PFSK-1 (cell line): Measurements from ENCODE around the gene OSER1.

Experiments
- FOXP2 ChIP-seq: optimal IDR thresholded peaks from 2 replicates; pipeline ENCODE3; 2011; ENCODE audit warnings: borderline replicate concordance, control low read depth, inconsistent platforms; ENCODE audit not compliant: insufficient read depth; ENCODE audit errors: extremely low read length, extremely low read depth
- POLR2AphosphoS5 ChIP-seq: IDR thresholded peaks from 2 replicates; pipeline ENCODE4 v1.6.1; 2012; ENCODE audit warnings: low read depth, mild to moderate bottlenecking, control low read depth, low read length, moderate library complexity
- REST ChIP-seq, 2 experiments: IDR thresholded peaks; 2 replicates each; pipeline versions ENCODE4 v1.6.1 to v1.8.0; 2011 to 2012; ENCODE audit warnings: low read depth in 2 of 2, low read length in 2 of 2, control low read depth in 1 of 2, inconsistent platforms in 1 of 2, mild to moderate bottlenecking in 1 of 2, moderate library complexity in 1 of 2; ENCODE audit not compliant: insufficient read depth in 1 of 2
- SIN3A ChIP-seq: IDR thresholded peaks from 2 replicates; pipeline ENCODE4 v1.6.1; 2012; ENCODE audit warnings: mild to moderate bottlenecking, low read length, moderate library complexity, borderline replicate concordance; ENCODE audit not compliant: insufficient read depth
- TAF1 ChIP-seq: IDR thresholded peaks from 2 replicates; pipeline ENCODE4 v1.6.1; 2012; ENCODE audit warnings: low read length, control low read depth, borderline replicate concordance; ENCODE audit not compliant: insufficient read depth

The OSER1 gene

DNA sequence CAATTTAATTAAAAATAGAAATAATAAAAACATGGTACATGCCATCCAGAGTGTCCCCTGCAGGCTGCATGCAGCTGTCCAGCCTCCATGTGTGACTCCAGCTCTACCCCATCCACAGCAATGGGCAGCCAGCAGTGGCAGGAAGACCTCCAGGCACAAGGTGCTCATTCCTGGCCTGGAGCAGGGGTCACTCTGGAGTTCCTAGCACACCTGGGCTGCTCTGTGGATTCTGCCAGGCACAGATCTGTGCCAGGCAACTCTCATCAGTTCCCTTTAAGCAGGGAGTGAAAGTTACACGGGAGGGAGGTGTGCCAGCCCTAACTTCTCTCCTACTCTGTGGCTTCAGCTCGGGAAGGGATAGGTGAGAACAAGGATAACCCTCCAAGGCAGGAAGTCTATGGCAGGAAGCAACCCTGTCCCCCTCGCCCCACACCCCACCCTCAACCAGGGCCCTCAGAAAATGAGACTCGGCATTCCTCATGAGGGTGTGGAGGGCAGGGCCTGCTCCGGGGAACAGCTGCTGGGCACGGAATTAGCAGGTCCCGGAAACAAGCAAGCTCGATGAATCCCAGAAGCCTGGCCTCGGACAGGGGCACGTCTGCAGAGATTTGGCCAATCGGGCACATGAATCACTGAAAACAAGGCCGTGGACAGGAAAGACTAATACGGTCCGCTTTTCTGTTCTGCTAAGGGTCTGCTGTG, 33.6 kb downstream of the OSER1 start:
- TF ChIP-seq SIN3A (no peak), FOXP2 (no peak), TAF1 (no peak), REST (IDR thresholded peaks at IDR 0.05; ENCODE audit: insufficient read depth in 1 of 2, low read depth in 2 of 2, low read length in 2 of 2) (no peak), POLR2AphosphoS5 (no peak)

DNA sequence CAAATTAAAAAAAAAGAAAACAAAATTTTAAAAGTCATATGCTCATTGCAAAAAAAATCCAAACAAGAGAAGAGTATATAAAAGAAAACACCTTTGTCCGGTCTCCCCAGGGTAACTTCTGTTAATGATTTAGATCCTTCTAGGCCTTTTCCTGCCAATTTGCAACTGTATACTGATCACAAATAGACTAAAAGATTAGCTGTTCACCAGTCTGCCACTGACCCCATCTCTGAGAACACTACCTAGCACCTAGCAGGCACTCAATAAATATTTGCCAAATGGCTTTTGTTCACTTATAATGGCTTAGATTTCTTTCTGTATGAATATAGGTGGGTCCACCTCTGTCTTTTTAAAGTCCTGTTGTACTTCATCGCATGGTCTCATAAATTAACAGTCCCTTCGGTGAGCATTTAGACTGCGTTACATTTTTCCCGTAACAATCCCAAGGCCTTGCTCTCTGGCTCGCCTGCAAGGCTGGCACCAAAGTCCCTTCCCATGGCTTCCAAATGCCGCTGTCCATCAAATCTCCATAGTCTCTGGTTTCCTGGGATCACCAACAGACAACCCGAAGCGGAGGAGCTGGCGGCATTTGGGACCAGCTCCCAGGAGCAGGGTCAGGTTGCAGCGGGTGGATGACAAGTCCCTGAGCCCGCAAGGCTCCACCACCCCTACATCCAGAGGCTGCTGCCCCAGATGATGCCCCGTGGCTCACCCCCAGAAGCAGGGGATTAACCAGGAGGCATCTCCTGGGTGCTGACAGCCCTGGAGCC, 35.4 kb downstream of the OSER1 start:
- TF ChIP-seq SIN3A (no peak), TAF1 (no peak), POLR2AphosphoS5 (no peak), REST (IDR thresholded peaks at IDR 0.05; ENCODE audit: insufficient read depth in 1 of 2, low read depth in 2 of 2, low read length in 2 of 2) (no peak), FOXP2 (no peak)

DNA sequence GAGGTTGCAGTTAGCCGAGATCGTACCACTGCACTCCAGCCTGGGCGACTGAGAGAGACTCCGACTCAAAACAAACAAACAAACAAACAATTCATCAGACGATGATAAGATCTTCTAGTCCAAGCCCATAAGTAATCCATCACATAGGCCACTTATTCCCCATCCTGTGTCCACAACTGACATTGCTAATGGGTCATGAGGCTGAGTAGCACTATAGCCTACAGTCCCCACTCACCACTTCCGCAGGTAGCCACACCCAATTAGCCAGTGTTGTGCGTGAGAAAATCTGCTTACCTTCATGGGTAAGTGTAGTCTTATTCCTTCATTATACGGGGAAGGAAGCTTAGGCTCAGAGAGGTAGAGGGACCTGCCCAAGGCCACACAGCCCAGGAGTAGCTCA, 36.7 kb downstream of the OSER1 start:
- TF ChIP-seq TAF1 (no peak), REST (IDR thresholded peaks at IDR 0.05; ENCODE audit: insufficient read depth in 1 of 2, low read depth in 2 of 2, low read length in 2 of 2) (no peak), FOXP2 (no peak), POLR2AphosphoS5 (no peak), SIN3A (no peak)

GRCh38 chr20:44173116-44173515, 37.5 kb downstream of the OSER1 start:
- TF ChIP-seq SIN3A, result no peak
- no peak for TF ChIP-seq TAF1
- no peak for TF ChIP-seq FOXP2
- no peak for TF ChIP-seq POLR2AphosphoS5
- TF ChIP-seq REST (IDR thresholded peaks at IDR 0.05; ENCODE audit: insufficient read depth in 1 of 2, low read depth in 2 of 2, low read length in 2 of 2), result no peak
